Measurements from ENCODE around the gene EDIL3.

The EDIL3 gene

DNA sequence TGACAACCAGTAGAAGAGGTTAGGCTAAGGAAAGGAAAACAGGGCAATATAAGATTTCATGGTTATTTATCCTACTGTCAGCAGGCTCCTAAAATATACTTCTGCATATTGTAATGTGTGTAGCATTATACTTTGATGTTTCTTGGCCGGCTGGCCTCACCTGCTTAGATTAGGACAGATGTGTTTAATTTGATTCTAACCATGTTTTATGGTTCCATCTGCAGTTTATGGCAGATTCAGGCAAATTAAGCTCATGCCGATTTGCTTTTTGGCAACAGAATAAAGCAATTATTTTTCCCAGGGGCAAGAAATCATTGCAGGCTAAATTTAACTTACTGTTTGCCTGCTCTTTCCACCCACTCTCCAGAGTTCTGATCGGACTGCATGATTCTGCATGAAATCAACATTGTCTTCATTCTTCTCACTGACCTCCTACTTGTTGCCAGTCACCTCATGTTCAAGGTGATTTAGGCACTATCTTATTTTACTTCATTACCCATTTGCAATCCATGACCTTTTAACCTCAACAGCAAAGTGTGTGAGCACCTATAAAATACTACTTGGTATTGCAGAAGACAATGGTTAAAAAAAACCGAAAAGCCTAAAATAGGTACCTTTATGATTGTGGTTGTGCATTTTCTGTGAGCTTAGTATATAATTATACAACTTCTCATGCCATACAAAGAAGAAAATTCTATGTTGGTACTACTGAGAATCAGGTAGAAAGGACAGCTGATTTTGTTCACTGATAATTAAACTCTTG lies 125.2 kb downstream of the EDIL3 start:
- no peak for DNase-seq (ENCODE audit: low read depth)

DNA sequence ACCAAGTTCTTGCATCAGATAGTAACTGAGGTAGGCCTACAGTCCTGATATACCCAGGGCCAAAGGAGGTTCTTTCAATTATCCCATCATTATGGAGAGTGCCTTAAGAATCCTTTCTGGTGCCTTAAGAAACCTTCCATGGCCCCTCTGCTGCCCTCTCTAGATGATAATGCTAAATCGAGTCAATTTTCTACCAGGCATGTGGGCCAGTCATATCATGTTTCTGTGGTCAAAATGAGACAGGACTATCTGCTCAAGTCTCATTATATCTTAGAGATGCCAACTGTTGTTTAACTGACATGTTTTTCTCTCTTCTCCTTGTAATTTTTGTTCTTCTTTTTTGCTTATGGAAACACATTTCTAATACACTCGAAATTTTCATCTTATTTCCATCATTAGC lies 127.6 kb downstream of the EDIL3 start:
- no peak for DNase-seq (ENCODE audit: low read depth)

GRCh38 chr5:84255315-84255714 lies 129.4 kb downstream of the EDIL3 start:
- no peak for DNase-seq (ENCODE audit: low read depth)

GRCh38 chr5:84253946-84254345 lies 130.7 kb downstream of the EDIL3 start:
- DNase-seq (ENCODE audit: low read depth), result no peak

GRCh38 chr5:84251503-84251902 lies 133.2 kb downstream of the EDIL3 start:
- DNase-seq (ENCODE audit: low read depth), result no peak

DNA sequence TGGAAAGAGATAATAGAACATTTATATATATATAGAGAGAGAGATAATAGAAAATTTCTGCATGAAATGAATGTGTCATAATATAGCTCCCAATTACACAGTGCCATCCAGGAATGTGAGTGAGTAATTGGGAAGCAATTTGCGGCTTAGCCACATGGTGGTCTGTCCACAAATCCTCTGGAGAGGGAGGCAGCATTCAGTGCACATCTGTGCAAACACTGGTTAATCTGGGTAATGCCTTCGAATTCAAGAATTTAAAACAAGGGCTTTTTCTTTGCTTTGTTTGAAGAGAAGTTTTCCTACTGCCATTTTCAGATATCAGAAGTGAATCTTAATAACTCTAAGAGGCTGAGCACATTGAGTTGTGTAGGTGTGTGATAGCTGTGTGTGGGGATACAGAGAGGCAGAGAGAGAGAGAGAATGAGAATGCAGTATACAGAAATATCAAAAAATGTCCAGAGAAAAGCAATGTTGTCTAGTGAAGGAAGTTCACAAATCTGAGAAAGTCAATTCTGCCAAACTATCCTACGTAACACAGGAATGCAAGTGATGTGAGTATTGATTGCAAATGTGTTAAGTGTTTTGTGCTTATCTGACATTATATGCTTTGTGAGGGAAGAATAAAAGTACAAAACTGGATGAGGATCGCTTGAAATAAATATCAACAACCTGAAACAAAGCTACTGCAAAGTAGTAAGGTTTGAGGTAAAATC lies 134.6 kb downstream of the EDIL3 start:
- no peak for DNase-seq (ENCODE audit: low read depth)

- DNase-seq (ENCODE audit: low read depth), result no peak
Measured at GRCh38 chr5:84248013-84248412, 136.7 kb downstream of the EDIL3 start.

GRCh38 chr5:84242286-84242685 lies 142.4 kb downstream of the EDIL3 start:
- DNase-seq (ENCODE audit: low read depth), result no peak

- DNase-seq (ENCODE audit: low read depth), result no peak
Measured at GRCh38 chr5:84239494-84239893, 145.2 kb downstream of the EDIL3 start.

DNA sequence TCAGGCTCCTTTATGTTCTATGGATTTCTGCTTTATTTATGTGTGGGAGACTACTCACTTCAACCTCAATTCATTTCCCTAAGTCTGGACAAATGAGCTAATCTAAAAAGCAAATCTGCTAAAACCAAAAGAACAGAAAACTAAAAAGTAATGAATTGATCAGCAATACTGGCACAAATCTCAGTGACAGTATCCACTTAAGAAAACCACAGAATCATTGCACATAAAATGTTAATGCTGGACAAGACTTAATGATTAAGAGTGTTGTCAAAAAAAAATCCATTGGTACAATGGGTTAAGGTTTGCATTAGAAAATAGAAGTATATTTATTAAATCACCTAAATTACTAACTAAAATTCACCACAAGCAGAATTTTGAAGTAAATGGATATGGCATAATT lies 147.6 kb downstream of the EDIL3 start:
- DNase-seq (ENCODE audit: low read depth), result no peak

DNA sequence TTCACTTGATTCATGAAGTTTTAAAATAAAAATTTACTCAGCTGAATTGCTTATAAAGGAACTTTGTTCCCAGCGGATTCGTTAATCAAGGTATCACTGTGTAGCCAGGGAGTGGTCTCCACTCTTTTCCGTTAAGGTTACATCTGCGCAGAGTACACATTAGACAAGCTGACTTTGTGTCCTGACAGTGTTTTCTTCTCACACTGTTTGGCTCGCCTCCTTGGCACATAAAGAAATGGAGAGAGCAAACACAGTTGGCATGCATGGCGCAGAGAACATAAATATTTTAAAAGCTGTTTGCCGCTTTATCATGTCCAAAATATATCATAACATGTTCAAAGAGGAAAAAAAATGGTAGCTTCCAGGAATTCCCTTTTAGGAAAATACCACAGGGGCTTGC lies 153.2 kb downstream of the EDIL3 start:
- no peak for DNase-seq (ENCODE audit: low read depth)

DNA sequence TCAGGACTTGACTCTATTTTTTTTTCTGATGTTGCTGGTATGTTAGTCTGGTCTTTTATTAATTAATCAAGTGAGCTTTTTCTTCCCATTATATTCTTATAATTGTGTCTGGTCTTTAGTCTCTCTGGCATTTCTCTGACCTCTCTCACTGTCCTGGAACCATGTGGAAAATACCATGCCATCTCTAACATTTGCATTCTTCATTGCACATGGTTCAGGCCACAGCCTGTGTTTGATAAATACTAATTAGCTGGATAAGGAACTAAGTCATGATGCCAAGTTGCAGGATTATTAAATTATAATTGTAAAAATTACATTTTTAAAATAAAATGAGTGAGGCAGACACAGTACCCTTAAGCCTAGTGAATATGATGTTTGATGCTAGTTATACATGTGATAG lies 155.6 kb downstream of the EDIL3 start:
- no peak for DNase-seq (ENCODE audit: low read depth)

- DNase-seq (ENCODE audit: low read depth), result no peak
Measured at GRCh38 chr5:84228266-84228665, 156.4 kb downstream of the EDIL3 start.

DNA sequence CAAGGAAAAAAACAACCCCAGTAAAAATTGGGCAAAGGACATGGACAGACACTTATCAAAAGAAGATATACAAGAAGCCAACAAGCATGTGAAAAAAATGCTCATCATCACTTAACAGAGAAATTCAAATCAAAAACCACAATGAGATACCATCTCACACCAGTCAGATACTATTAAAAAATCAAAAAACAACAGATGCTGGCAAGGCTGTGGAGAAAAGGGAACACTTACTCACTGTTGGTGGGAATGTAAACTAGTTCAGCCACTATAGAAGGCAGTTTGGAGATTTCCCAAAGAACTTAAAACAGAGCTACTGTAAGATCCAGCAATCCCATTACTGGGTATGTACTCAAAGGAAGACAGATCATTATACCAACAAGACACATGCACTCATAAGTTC lies 157.4 kb downstream of the EDIL3 start:
- DNase-seq (ENCODE audit: low read depth), result no peak

GRCh38 chr5:84218546-84218945 lies 166.1 kb downstream of the EDIL3 start:
- DNase-seq (ENCODE audit: low read depth), result no peak

GRCh38 chr5:84215521-84215920 lies 169.2 kb downstream of the EDIL3 start:
- DNase-seq (ENCODE audit: low read depth), result no peak

GRCh38 chr5:84213861-84214260 lies 170.8 kb downstream of the EDIL3 start:
- DNase-seq (ENCODE audit: low read depth), result no peak

- DNase-seq (ENCODE audit: low read depth), result no peak
Measured at GRCh38 chr5:84213212-84213611, 171.5 kb downstream of the EDIL3 start.

DNA sequence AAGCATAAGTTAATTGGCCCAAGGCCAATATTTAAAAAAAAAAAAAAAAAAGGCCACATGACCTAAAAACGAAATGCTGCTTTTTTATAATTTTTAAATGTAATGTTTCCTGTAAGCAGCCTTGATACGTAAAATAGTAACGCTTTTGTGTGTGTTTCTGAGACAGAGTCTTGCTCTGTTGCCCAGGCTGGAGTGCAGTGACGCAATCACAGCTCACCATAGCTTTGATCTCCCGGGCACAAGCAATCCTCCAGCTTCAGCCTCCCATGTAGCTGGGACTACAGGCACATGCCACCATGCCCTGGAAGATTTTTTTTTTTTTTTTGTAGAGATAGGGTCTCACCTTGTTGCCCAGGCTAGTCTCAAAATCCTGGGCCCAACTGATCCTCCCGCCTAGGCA lies 179.9 kb downstream of the EDIL3 start:
- DNase-seq (ENCODE audit: low read depth), result no peak

- DNase-seq (ENCODE audit: low read depth), result no peak
Measured at GRCh38 chr5:84202136-84202535, 182.5 kb downstream of the EDIL3 start.

GRCh38 chr5:84197538-84197937 lies 187.1 kb downstream of the EDIL3 start:
- DNase-seq (ENCODE audit: low read depth), result no peak

DNA sequence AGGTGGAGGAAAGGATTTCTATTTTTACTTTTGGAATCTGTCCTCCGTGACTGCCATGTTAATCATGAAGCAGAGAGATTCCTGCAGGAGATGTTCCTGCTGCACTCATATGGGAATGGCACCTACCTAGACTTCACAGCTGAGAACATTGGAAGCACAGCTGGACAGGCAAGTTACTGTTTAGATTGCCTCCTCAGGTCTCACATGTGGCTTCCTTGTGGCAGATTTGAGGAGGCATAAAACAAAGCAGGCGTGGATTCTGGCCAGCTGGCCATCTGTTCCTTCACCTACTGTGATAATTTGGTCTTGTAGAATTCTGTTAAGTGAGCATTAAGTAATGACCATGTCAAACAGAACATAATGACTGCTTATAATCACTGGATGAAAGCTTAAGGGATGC lies 193.4 kb downstream of the EDIL3 start:
- no peak for DNase-seq (ENCODE audit: low read depth)

DNA sequence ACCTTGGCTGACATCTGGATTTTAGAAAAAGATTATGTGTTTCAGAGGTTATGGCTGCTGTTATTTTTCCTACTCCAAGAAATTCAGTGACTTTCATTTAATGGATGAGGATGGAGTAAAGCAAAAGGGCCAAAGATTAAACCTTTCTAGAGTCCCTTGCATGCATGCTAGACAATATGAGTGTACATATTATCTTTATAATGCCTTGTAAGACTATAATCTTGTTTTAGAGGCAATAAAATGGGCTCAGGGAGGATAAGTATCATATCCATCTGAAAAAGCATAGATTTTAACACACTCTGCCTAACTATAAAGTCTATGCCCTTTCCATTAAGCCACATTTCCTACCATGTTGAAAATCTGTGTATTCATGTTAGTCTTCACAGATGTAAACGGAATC lies 199.8 kb downstream of the EDIL3 start:
- DNase-seq (ENCODE audit: low read depth), result no peak

- no peak for DNase-seq (ENCODE audit: low read depth)
Measured at GRCh38 chr5:84181093-84181492, 203.6 kb downstream of the EDIL3 start.

Measured in activated T-helper 9 cell treated with anti-CD3 and anti-CD28 coated beads, Interleukin-2, amount 50 U/mL, for 16 hours (primary cell).